DND-41 (cell line): ENCODE results near the gene CYBA.

Experiments used
- ATAC-seq: fragments of 200-7000 bp; cut with Tn5 transposase; 3 replicates; pipeline ENCODE4 v1.9.1; 2021; ENCODE audit warnings: low read depth; ENCODE audit not compliant: insufficient read depth
- DNase-seq: peaks from one replicate; pipeline ENCODE4 v3.0.0-alpha.2; 2020
- H2AFZ ChIP-seq: 2 replicates; pipeline ENCODE4 v1.6.0; 2012; ENCODE audit warnings: low read depth, low read length
- H3K27ac ChIP-seq: 2 replicates; pipeline ENCODE4 v1.5.1; 2012; ENCODE audit warnings: low read length, inconsistent platforms
- H3K27me3 ChIP-seq: fragments of 200-600 bp; sonication (generic); 2 replicates; pipeline ENCODE4 v1.6.0; 2012; ENCODE audit warnings: low read length, mild to moderate bottlenecking, inconsistent platforms; ENCODE audit not compliant: insufficient read depth, poor library complexity
- H3K36me3 ChIP-seq: 2 replicates; pipeline ENCODE4 v1.5.1; 2012; ENCODE audit warnings: low read length, inconsistent platforms; ENCODE audit not compliant: insufficient read depth
- H3K4me1 ChIP-seq: 2 replicates; pipeline ENCODE4 v1.5.1; 2012; ENCODE audit warnings: mild to moderate bottlenecking, low read length; ENCODE audit not compliant: insufficient read depth
- H3K4me2 ChIP-seq: 2 replicates; pipeline ENCODE4 v1.6.0; 2012; ENCODE audit warnings: mild to moderate bottlenecking, moderate library complexity, low read length, inconsistent platforms; ENCODE audit not compliant: insufficient read depth
- H3K4me3 ChIP-seq, 2 experiments: fragments of 200-600 bp in 1 of 2; shearing (Covaris generic) in 1 of 2; 2 replicates each; pipeline ENCODE4 v1.5.1; 2012 to 2016; ENCODE audit warnings: inconsistent platforms in 2 of 2, low read length in 2 of 2, mild to moderate bottlenecking in 2 of 2, low read depth in 1 of 2, moderate library complexity in 1 of 2
- H3K79me2 ChIP-seq: 2 replicates; pipeline ENCODE4 v1.6.0; 2012; ENCODE audit warnings: low read length, inconsistent platforms; ENCODE audit not compliant: insufficient read depth
- H3K9ac ChIP-seq: 2 replicates; pipeline ENCODE4 v1.6.0; 2012; ENCODE audit warnings: low read depth, mild to moderate bottlenecking, inconsistent platforms, low read length, moderate library complexity
- H3K9me3 ChIP-seq: 2 replicates; pipeline ENCODE4 v1.5.1; 2012; ENCODE audit warnings: low read length, moderate library complexity, mild to moderate bottlenecking, inconsistent platforms; ENCODE audit not compliant: insufficient read depth, severe bottlenecking
- H4K20me1 ChIP-seq: 2 replicates; pipeline ENCODE4 v1.6.0; 2012; ENCODE audit warnings: low read length; ENCODE audit not compliant: insufficient read depth
- EZH2 ChIP-seq: IDR thresholded peaks from 3 replicates; pipeline ENCODE4 v1.6.1; 2012; ENCODE audit warnings: borderline replicate concordance, low read depth, mild to moderate bottlenecking, moderate library complexity, low read length, inconsistent platforms; ENCODE audit not compliant: severe bottlenecking
- TF ChIP-seq, protein P1 (sequence below): IDR thresholded peaks from 2 replicates; pipeline ENCODE4 v1.5.1; 2012; ENCODE audit warnings: borderline replicate concordance, low read length, moderate library complexity, mild to moderate bottlenecking; ENCODE audit not compliant: poor library complexity, severe bottlenecking; ENCODE audit errors: extremely low read depth

The CYBA gene

DNA sequence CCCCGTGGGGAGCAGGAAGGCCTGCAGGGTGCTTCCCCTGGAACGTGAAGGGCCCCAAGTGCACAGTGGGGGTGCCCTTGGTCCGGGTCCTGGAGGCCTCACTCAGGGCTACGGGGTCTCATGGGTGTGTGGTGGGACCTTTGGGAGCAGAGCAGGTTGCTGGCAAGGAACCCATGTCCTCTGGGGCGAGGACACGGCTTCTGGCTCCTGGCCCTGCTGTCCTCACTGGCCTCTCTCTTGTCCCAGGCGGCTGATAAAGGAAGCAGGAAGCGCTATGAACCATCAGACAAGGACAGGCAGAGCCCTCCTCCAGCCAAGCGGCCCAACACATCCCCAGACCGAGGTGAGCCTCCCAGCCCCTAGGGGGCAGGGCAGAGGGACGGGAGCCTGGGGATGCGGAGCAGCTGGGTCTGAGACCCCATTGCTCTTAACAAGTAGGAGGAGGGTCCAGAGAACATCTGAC, 22.3 kb downstream of the CYBA start:
- no peak overlapping the region for H3K27ac ChIP-seq
- H3K79me2 ChIP-seq, result no peaks in the 10 kb centered on the region
- no peak for TF ChIP-seq EZH2
- TF ChIP-seq, protein P1, sequence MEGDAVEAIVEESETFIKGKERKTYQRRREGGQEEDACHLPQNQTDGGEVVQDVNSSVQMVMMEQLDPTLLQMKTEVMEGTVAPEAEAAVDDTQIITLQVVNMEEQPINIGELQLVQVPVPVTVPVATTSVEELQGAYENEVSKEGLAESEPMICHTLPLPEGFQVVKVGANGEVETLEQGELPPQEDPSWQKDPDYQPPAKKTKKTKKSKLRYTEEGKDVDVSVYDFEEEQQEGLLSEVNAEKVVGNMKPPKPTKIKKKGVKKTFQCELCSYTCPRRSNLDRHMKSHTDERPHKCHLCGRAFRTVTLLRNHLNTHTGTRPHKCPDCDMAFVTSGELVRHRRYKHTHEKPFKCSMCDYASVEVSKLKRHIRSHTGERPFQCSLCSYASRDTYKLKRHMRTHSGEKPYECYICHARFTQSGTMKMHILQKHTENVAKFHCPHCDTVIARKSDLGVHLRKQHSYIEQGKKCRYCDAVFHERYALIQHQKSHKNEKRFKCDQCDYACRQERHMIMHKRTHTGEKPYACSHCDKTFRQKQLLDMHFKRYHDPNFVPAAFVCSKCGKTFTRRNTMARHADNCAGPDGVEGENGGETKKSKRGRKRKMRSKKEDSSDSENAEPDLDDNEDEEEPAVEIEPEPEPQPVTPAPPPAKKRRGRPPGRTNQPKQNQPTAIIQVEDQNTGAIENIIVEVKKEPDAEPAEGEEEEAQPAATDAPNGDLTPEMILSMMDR, result peak; percentile 61
- no peaks in the 10 kb centered on the region for H3K4me1 ChIP-seq
- H3K4me2 ChIP-seq, result no peak overlapping the region
- H2AFZ ChIP-seq, result no peak overlapping the region
- H3K9ac ChIP-seq, result no peak overlapping the region
- no peak overlapping the region for H3K4me3 ChIP-seq
- DNase-seq (peak; percentile 35), ATAC-seq (peak; percentile 71)
- peaks cover 92% of the 10 kb centered on the region for H3K36me3 ChIP-seq
- H3K9me3 ChIP-seq, result no peaks in the 10 kb centered on the region
- no peaks in the 10 kb centered on the region for H3K27me3 ChIP-seq
- peaks cover 21% of the 10 kb centered on the region for H4K20me1 ChIP-seq

DNA sequence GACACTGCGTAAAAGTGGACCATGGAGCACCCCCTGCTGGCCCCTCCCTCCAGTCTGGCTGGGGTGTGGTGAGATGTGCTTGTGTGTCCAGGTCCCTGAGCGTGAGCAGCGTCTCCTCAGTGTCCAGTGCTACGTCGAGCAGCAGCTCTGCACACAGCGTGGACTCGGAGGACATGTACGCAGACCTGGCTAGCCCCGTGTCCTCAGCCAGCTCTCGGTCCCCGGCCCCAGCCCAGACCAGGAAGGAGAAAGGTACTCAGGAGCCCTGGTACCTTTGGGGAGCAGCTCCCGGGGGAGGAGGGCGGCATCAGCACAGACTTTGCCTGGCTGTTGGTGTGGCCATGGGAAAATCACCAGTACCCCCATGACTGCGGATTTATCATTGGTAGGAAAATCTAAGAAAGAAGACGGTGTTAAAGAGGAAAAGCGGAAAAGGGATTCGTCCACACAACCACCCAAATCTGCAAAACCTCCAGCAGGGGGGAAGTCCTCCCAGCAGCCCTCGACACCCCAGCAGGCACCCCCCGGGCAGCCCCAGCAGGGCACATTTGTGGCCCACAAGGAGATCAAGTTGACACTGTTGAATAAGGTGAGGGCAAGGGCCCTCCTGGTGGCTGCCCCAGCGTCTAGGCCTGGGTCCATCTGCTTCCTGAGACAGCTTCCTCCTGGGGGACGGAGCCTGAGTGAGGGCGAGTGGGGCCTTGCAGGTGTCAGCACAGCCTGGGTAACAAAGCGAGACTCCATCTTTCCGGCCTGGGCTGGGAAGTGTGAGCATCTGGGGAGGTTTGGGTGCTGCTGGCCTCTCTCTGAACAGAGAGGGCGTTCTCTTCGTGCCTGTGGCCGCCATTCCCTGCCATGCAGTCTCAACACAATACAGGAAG, 23.1 kb downstream of the CYBA start:
- Histone ChIP-seq H3K27ac (no peak overlapping the region), H3K4me1 (no peaks in the 10 kb centered on the region), H3K79me2 (no peaks in the 10 kb centered on the region), H3K36me3 (peaks cover 95% of the 10 kb centered on the region), H3K9me3 (no peaks in the 10 kb centered on the region), H2AFZ (no peak overlapping the region), H3K4me3 (no peak overlapping the region), H3K4me2 (no peak overlapping the region), H4K20me1 (peaks cover 24% of the 10 kb centered on the region), H3K9ac (no peak overlapping the region), H3K27me3 (no peaks in the 10 kb centered on the region)
- TF ChIP-seq EZH2, result no peak
- TF ChIP-seq, protein P1, result peak; percentile 7
- ATAC-seq, result no peak
- DNase-seq, result no peak

DNA sequence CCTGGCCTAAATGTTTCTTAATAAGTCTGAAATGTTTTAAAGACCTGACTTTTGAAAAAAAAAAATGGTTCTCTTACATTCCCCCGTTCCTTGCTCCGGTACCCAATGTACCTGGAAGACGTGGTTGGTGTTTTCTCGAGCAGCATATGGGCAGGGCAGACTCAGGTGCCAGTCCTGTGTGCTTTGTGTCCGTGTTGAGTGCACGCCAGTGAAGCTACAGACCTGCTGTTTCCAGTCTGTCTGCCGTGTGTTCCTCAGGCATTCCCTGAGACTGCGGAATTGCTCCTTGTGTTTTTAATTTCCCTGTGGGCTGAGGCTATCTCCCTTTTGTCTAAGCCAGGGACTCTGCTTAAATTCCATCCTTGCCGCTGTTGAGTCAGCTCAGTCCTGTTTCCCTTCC, 24.2 kb downstream of the CYBA start:
- H3K4me2 ChIP-seq, result no peak overlapping the region
- peaks cover 35% of the 10 kb centered on the region for H4K20me1 ChIP-seq
- TF ChIP-seq, protein P1, result no peak
- TF ChIP-seq EZH2, result no peak
- DNase-seq (no peak), ATAC-seq (no peak)
- no peaks in the 10 kb centered on the region for H3K79me2 ChIP-seq
- H3K4me1 ChIP-seq, result no peaks in the 10 kb centered on the region
- peaks cover 96% of the 10 kb centered on the region for H3K36me3 ChIP-seq
- H3K9me3 ChIP-seq, result no peaks in the 10 kb centered on the region
- H3K4me3 ChIP-seq, result no peak overlapping the region
- no peak overlapping the region for H3K27ac ChIP-seq
- no peaks in the 10 kb centered on the region for H3K27me3 ChIP-seq
- H2AFZ ChIP-seq, result no peak overlapping the region
- H3K9ac ChIP-seq, result no peak overlapping the region
